KMS-11 (cell line): ENCODE measurements around the gene FNDC7.
"Not testable (repeated sequence)": the region's sequence is repeated elsewhere in the genome, so short reads cannot be mapped to it uniquely, and the experiment has no call there.

ENCODE experiments used
- H2AFZ ChIP-seq: fragments of 200-600 bp; sonication (generic); 2 replicates; pipeline ENCODE4 v1.6.1; 2016; ENCODE audit warnings: antibody characterized with exemption, mixed run types, low read depth
- H3K27ac ChIP-seq: fragments of 200-600 bp; sonication (generic); 2 replicates; pipeline ENCODE4 v1.6.1; 2016; ENCODE audit warnings: mild to moderate bottlenecking, mixed run types
- H3K27me3 ChIP-seq: fragments of 200-600 bp; sonication (generic); 2 replicates; pipeline ENCODE4 v1.6.1; 2017; ENCODE audit warnings: mild to moderate bottlenecking, low read depth, mixed run types, moderate library complexity; ENCODE audit not compliant: insufficient read depth
- H3K36me3 ChIP-seq: fragments of 200-600 bp; sonication (generic); 2 replicates; pipeline ENCODE4 v1.6.1; 2017; ENCODE audit warnings: mild to moderate bottlenecking, mixed run types; ENCODE audit not compliant: insufficient read depth
- H3K4me1 ChIP-seq: fragments of 200-600 bp; sonication (generic); 2 replicates; pipeline ENCODE4 v1.6.1; 2016; ENCODE audit warnings: mild to moderate bottlenecking, low read depth, mixed run types; ENCODE audit not compliant: poor library complexity, severe bottlenecking
- H3K4me2 ChIP-seq: fragments of 200-600 bp; sonication (generic); 2 replicates; pipeline ENCODE4 v1.7.0; 2016; ENCODE audit warnings: mild to moderate bottlenecking, mixed run types
- H3K4me3 ChIP-seq: fragments of 200-600 bp; sonication (generic); IDR thresholded peaks from 2 replicates; pipeline ENCODE4 v1.6.1; 2017; ENCODE audit warnings: low read depth, low read length, mixed read lengths; ENCODE audit not compliant: insufficient read depth
- H3K79me2 ChIP-seq: fragments of 200-600 bp; sonication (generic); 2 replicates; pipeline ENCODE4 v1.6.1; 2016; ENCODE audit warnings: low read depth, mixed run types; ENCODE audit not compliant: insufficient read depth
- H3K9ac ChIP-seq: fragments of 200-600 bp; sonication (generic); 2 replicates; pipeline ENCODE4 v1.6.1; 2016; ENCODE audit warnings: mild to moderate bottlenecking, mixed run types
- H4K20me1 ChIP-seq: fragments of 200-600 bp; sonication (generic); 2 replicates; pipeline ENCODE4 v1.6.1; 2016; ENCODE audit warnings: mild to moderate bottlenecking, mixed run types; ENCODE audit not compliant: insufficient read depth
- CTCF ChIP-seq: fragments of 200-600 bp; sonication (generic); conservative IDR thresholded peaks from 2 replicates; pipeline ENCODE4 v1.6.1; 2017; ENCODE audit warnings: low read depth, mild to moderate bottlenecking, antibody characterized with exemption, low read length, moderate library complexity, mixed read lengths

Gene FNDC7

GRCh38 chr1:108780937-108781574 is 68.3 kb downstream of the FNDC7 start:
- no peak overlapping the region for H3K4me3 ChIP-seq
- no peak overlapping the region for H3K9ac ChIP-seq
- no peak overlapping the region for H3K4me2 ChIP-seq
- H3K79me2 ChIP-seq = no peaks in the 10 kb centered on the region
- no peaks in the 10 kb centered on the region for H3K4me1 ChIP-seq
- no peak overlapping the region for H3K27ac ChIP-seq
- H4K20me1 ChIP-seq = no peaks in the 10 kb centered on the region
- TF ChIP-seq CTCF = no peak
- H2AFZ ChIP-seq = no peak overlapping the region
- no peaks in the 10 kb centered on the region for H3K27me3 ChIP-seq
- no peaks in the 10 kb centered on the region for H3K36me3 ChIP-seq

- H2AFZ ChIP-seq, H3K4me3 ChIP-seq, H3K4me1 ChIP-seq, H3K4me2 ChIP-seq, H3K27me3 ChIP-seq, H3K9ac ChIP-seq, H4K20me1 ChIP-seq, H3K36me3 ChIP-seq, H3K79me2 ChIP-seq, H3K27ac ChIP-seq: not testable (repeated sequence)
Measured at GRCh38 chr1:108781575-108781944, 68.9 kb downstream of the FNDC7 start.

GRCh38 chr1:108785264-108785663 is 72.6 kb downstream of the FNDC7 start:
- Histone ChIP-seq H3K79me2 (no peaks in the 10 kb centered on the region), H3K27me3 (no peaks in the 10 kb centered on the region), H3K4me2 (no peak overlapping the region), H3K9ac (no peak overlapping the region), H3K36me3 (no peaks in the 10 kb centered on the region), H4K20me1 (no peaks in the 10 kb centered on the region), H3K27ac (no peak overlapping the region), H3K4me1 (no peaks in the 10 kb centered on the region), H3K4me3 (no peak overlapping the region), H2AFZ (no peak overlapping the region)
- TF ChIP-seq CTCF = no peak

GRCh38 chr1:108785880-108786279 is 73.2 kb downstream of the FNDC7 start:
- Histone ChIP-seq H4K20me1 (no peaks in the 10 kb centered on the region), H3K4me2 (no peak overlapping the region), H2AFZ (no peak overlapping the region), H3K4me1 (no peaks in the 10 kb centered on the region), H3K79me2 (no peaks in the 10 kb centered on the region), H3K27ac (no peak overlapping the region), H3K36me3 (no peaks in the 10 kb centered on the region), H3K4me3 (no peak overlapping the region), H3K9ac (no peak overlapping the region), H3K27me3 (no peaks in the 10 kb centered on the region)
- no peak for TF ChIP-seq CTCF

GRCh38 chr1:108791790-108792189 is 79.1 kb downstream of the FNDC7 start:
- Histone ChIP-seq H3K4me1 (no peaks in the 10 kb centered on the region), H3K4me3 (no peak overlapping the region), H2AFZ (no peak overlapping the region), H4K20me1 (no peaks in the 10 kb centered on the region), H3K79me2 (no peaks in the 10 kb centered on the region), H3K4me2 (no peak overlapping the region), H3K27ac (no peak overlapping the region), H3K27me3 (no peaks in the 10 kb centered on the region), H3K36me3 (no peaks in the 10 kb centered on the region), H3K9ac (no peak overlapping the region)
- TF ChIP-seq CTCF = no peak
